ENCODE measurements around the gene PTPRB.
"Not testable (repeated sequence)": the region's sequence is repeated elsewhere in the genome, so short reads cannot be mapped to it uniquely, and the experiment has no call there.

Gene PTPRB

DNA sequence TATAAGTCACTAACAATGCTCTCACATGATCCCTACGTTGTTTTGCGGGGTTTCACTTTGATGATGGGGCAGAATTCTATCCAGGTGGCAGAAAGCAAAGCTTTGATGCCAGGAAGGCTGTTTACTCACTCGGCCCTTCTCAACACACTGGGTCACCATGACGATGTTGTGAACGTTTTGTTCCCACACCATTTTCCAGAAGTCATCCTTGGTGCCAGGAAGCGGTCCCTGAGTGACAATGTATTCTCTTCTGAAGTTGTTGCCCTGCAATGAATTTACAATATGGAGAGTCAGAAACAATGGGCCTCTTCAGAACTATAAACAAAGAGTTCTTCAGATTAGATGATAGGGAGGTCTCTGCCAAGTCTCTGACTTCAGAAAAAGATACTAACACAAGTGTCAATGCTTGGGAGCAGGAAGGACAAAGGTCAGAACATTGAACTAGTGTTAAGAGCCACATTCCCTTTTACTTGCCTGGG lies 101.3 kb downstream of the PTPRB start:
- no peak for DNase-seq

GRCh38 chr12:70534466-70534865 lies 102.8 kb downstream of the PTPRB start:
- no peak for DNase-seq

DNA sequence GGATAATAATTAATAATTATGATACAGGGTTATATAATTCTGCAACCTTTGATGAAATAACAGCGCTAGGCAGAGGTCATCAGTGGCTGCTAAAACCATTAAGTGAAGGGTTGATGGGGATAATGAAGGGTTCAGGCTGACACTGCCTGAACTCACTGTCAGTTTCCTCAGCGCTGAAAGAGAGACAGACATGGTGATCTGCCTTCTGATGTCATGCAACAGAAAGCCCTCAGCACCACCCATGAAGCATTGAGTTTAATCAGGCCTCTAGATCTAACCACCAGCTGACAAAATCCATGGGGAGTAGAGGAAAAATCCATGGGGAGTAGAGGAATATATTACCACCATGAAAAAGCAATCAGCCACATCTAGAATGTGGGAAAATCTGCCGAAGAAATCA lies 107.6 kb downstream of the PTPRB start:
- DNase-seq = no peak

DNA sequence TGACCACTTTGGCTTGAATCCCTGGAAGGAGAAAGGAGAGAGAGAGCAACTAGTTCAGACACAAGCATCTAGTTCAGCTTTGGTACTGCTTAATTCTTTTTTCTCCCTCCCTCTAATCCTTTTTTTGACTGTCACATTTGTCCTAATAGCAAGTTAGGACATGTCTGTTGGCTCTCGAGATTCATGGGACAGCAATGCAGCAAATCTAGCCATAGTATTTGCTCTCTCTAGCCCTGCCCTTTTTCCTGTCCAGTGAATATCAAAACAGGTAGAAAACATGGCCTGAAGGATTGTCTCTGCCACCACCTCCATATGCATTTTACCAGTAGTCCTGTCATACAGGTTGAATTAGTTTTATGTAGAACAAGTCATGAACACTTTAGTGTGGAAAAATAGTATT lies 116.4 kb downstream of the PTPRB start:
- DNase-seq = no peak

- no peak for DNase-seq
Observed at GRCh38 chr12:70513426-70513825, 123.8 kb downstream of the PTPRB start.

DNA sequence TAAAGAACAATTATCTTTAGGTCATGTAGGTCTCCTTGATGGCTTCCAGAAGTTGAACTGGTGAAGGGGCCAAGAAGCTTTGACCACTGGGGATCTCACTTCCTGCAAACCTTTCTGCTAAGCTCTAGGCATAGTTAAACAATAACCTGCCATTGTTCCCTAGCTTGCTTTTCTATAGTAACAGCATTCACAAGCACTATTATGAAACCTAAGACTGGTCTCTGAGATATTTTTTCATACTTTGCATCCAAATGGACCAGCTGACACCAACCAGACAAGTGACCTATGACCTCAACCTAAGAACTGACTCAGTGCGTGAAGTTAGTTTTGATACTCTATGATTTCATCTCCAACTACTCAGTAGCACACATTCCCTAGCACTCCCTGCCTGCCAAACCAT lies 129.1 kb downstream of the PTPRB start:
- DNase-seq = no peak

GRCh38 chr12:70507442-70507841 lies 129.8 kb downstream of the PTPRB start:
- no peak for DNase-seq

DNA sequence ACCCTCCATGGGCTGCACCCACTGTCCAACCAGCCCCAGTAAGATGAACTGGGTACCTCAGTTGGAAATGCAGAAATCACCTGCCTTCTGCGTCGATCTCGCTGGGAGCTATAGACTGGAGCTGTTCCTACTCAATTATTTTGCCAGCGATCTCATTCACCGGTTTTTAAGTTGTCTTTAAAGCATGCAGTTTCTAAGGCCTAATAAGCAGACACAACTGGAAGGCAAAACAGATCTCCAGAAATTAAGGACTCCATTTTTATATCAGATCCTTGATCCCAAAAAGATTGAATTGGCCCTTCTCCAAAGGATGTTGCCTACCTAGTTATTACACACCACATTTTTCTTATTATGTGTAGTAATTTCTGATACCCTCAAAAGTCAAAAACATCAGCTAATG lies 139.7 kb downstream of the PTPRB start:
- DNase-seq = no peak

DNA sequence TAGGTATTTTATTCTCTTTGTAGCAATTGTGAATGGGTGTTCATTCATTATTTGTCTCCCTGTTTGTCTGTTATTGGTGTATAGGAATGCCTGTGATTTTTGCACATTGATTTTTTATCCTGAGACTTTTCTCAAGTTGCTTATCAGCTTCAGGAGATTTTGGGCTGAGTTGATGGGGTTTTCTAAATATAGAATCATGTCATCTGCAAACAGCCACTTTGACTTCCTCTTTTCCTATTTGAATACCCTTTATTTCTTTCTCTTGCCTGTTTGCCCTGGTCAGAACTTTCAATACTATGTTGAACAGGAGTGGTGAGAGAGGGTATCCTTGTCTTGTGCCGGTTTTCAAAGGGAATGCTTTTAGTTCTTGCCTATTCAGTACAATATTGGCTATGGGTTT lies 144.3 kb downstream of the PTPRB start:
- not testable (repeated sequence) for DNase-seq

DNA sequence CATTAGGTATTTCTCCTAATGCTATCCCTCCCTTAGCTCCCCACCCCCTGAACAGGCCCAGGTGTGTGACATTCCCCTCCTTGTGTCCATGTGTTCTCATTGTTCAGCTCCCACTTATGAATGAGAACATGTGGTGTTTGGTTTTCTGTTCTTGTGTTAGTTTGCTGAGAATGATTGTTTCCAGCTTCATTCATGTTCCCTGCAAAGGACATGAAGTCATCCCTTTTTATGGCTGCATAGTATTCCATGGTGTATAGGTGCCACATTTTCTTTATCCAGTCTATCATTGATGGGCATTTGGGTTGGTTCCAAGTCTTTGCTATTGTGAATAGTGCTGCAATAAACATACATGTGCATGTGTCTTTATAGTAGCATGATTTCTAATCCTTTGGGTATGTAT lies 146.3 kb downstream of the PTPRB start:
- not testable (repeated sequence) for DNase-seq

- no peak for DNase-seq
Observed at GRCh38 chr12:70487440-70487839, 149.8 kb downstream of the PTPRB start.

DNA sequence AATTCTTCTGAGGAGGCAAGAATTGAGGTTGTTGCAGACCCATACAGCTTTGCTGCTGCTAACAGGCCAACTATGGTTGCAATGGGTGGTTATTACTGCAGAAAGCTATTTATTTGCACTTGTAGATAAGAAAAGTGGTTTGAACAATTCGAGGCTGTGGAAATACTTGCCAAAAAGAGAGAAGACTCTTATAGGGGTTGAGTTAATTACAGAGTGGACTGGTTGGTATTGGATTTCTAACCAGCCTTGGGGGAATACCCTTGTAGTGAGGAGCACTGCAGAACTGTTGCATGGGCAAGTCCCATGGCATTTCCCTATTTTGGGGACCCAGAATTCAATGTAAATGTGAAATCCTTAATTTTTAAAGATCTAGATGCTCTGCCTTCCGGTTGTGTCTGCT lies 150.6 kb downstream of the PTPRB start:
- DNase-seq = no peak

GRCh38 chr12:70485704-70486103 lies 151.5 kb downstream of the PTPRB start:
- DNase-seq = no peak

GRCh38 chr12:70484464-70484863 lies 152.8 kb downstream of the PTPRB start:
- DNase-seq = no peak

GRCh38 chr12:70482764-70483163 lies 154.5 kb downstream of the PTPRB start:
- no peak for DNase-seq

DNA sequence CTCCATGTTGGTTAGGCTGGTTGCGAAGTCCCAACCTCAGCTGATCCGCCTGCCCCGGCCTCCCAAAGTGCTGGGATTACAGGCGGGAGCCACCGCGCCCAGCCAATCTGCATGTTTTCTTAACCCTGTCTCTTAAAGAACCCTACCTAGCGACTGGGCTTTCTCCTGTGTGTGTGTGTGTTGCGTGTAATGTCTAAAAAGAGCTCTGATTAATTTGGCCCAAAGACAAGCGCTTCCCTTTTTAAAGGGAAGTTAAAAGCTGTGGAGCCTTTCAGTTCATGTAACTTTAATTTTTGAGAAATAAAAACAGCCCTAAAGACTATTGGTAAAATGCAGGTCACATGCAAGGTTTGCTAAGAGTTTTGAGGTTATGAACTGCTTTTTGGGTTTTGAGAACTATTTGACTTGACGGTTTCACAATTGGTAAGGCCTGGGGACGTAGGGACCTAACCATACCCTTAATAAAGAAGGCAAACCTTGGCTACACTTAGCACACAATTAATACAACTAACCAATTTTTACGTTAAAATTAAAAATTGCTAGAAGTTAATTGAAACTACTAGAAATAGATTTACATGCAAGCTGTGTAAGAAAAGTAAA lies 167.9 kb downstream of the PTPRB start:
- no peak for DNase-seq

- no peak for DNase-seq
Observed at GRCh38 chr12:70468741-70469140, 168.5 kb downstream of the PTPRB start.

DNA sequence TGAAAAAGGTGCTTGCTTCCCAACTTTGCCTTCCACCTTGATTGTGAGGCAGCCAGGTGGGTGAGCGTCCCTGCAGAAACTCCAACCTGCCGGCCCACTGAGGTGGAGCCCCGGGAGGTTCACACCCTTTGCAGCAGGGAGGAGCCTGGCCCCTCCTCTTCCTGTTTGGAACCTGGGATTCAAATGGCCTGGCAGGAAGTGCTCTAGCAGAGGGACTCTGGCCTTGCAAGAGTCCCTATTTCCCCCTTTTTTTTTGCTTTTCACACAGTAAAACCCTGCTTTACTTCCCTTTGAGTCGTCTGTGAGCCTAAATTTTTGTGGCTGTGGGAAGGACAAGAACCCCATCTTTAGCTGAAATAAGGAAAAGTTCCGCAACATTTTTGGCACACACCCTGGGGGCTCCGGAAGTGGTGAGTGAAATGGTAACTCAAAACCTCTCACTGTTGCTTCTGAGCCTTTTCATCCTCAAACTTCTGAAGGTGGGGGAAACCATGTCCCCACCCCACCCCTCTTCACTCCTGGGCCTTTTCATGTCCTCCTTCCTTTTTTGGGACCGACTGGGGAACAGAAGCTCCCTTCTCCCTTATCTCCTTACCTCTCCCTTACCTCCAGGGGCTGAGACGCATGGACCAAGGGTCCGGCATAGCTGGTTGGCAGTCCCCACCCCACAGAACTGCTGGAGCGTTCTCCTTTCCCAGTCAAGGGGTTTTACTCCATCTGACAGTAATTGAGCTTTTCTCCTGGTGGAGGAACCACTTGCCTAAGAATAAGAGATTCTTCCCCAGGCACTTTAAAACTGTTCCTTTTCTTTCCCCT lies 169.1 kb downstream of the PTPRB start:
- no peak for DNase-seq

DNA sequence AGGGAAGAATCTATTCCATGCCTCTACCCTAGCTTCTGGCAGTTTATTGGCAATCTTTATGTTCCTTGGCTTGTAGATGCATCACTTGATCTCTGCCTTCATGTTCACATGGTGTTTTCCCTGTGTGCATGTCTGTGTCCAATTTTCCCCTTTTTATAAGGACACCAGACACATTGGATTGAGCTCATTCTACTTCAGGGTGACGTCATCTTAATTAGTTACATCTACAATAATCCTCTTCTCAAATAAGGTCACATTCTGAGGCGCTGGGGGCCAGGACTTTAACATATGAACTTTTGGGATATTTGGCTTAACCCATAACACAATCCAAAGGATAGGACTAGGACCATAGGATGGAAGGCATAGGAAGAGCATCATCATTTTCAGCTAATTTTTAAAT lies 169.8 kb downstream of the PTPRB start:
- DNase-seq = no peak

GRCh38 chr12:70466753-70467152 lies 170.5 kb downstream of the PTPRB start:
- DNase-seq = no peak

Data from CD4-positive, alpha-beta T cell treated with Interleukin-15 for 1 hour (primary cell).